Measurements from ENCODE around the gene CHRD.

CHRD gene

GRCh38 chr3:184361932-184362667 is 17.8 kb upstream of the CHRD start:
- peak; percentile 22 to 27 for DNase-seq

DNA sequence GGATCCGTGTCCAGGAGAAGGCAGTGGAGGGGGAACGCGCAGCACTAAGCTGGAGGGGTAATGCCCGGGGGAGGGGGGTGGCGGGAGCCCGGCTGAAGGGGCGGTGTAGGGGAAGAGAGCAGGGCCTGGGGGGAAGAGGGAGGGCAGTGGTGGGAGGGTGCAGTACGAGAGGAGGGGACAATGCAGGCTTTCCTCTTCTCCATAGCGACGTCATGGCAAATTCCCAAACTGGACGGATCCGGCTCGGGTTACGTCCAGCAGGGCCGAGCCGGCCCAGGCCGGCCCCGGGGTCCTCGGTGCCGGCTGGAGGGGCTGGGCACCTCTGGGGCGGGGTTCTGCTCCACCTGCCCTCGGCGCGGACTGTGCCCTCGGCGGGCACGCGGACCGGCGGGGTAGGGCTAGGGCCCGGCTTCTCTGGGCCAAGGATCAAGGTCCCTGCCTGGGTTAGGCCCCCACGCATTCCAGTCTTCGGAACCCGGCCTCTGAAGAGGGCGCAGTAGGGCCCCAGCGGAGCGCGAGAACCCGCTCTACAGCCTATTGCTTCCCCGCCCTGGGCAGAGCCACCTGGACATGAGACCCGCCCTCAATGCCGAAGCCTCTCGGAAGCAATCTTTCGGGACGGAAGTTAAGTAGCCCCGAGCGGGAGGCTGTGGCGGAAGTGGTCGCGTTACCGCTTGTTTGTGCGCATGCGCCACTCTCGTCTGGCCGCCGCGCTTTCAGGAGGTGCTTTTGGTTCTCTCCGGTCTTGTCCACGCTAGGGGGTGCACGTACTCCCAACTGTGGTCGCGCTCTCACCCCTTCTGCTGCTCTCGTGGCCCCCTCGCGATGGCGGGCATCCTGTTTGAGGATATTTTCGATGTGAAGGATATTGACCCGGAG is 16.9 kb upstream of the CHRD start:
- DNase-seq, result peak; percentile 86 to 89

DNA sequence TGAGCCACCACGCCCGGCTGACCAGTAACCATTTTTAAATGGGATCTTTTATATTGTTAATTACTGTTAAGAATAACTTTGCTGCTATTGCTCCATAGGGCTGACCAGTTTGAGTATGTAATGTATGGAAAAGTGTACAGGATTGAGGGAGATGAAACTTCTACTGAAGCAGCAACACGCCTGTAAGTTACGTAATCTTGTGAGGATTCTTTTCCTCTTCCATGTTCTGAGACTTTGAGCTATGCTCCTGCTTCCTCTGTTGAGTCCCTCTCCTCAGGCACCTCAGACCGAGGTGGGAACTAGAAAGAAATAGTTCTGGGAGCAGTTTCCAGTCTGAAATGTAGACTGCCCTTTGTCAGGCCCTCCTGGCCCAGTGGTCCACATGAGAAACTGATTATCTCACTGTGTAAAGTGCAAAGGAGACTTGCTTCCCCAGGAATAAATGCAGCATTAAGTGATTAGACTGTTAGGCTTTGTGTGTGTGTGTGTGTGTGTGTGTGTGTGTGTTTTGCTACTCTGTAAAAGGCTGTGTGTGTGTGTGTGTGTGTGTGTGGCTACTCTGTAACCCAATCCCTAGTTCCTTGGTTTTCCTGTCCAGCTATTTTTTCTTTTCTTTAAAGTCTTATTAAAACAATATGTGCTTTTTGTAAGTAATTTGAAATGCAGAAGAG is 13.1 kb upstream of the CHRD start:
- DNase-seq, result no peak

DNA sequence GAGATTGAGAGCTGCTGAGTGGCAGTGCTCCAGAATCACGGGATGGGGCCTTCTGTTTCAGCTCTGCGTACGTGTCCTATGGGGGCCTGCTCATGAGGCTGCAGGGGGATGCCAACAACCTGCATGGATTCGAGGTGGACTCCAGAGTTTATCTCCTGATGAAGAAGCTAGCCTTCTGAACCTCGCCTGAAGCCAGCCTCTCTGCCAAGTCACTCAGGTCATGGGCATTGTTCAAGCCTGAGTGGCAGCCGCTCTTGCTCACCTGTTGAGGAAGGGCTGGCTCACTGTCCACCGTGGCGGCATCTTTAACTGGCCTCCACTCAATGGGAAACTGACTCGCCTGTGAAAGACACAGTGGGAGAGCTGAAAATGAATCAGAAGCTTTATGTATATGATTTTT is 11.7 kb upstream of the CHRD start:
- no peak for DNase-seq

GRCh38 chr3:184368586-184369183 is 11.2 kb upstream of the CHRD start:
- DNase-seq, result no peak

GRCh38 chr3:184371570-184372018 is 8.3 kb upstream of the CHRD start:
- DNase-seq, result peak; percentile 48 to 52

- no peak for DNase-seq
Measured at GRCh38 chr3:184372296-184372821, 7.5 kb upstream of the CHRD start.

- no peak for DNase-seq
Measured at GRCh38 chr3:184372911-184373310, 6.9 kb upstream of the CHRD start.

DNA sequence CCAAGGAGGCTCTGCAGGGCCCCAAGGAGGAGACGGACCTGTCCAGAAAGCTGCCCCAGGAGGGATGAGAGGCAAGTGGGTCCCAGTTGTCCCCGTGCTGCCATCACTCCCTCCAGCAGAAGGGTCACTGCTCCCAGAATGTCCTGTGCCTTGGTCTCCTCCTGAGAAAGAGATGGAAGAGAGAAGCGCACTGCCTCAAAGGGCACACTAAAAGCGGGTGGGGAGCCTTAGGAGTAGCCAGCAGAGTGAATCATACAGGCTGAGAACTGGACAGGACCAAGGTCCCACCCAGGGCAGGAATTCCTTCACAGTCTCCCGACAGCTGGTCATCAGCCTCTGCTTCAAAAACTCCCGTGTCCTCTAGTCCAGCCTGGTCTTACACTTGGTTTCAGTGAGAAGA is 6.4 kb upstream of the CHRD start:
- DNase-seq, result no peak

- DNase-seq, result no peak
Measured at GRCh38 chr3:184375747-184376461, 4.0 kb upstream of the CHRD start.

DNA sequence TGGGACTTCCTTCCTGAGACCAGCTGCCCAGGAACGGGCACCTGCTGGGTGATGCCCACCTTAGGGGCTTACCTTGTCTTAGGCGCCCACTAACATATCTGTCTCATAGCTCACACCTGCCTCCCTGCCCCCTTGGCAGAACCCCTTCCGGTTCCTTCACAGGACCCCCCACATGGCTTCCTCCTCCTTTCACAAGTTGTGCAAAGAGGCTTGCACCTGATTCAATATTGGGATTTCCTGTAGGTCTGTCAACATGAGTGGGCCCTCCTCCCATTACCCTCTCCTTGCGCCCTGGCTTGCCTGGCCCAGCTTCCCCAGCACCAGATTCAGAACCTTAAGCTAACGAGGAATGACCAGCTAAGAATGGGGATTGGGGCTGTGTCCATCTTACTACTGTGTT is 2.5 kb upstream of the CHRD start:
- DNase-seq, result no peak

GRCh38 chr3:184377882-184378445 is 1.9 kb upstream of the CHRD start, which contains the start of gene THPO:
TSS of gene THPO (minus strand) at chr3:184378207. CDS start at chr3:184376259, 1,948 bp downstream.
- no peak for DNase-seq

- DNase-seq, result no peak
Measured at GRCh38 chr3:184378651-184379357, 1.1 kb upstream of the CHRD start.

- peak in 1 of 2 experiments; percentile 23 for DNase-seq
Measured at GRCh38 chr3:184380185-184380626, 352 bp downstream of the CHRD start.

DNA sequence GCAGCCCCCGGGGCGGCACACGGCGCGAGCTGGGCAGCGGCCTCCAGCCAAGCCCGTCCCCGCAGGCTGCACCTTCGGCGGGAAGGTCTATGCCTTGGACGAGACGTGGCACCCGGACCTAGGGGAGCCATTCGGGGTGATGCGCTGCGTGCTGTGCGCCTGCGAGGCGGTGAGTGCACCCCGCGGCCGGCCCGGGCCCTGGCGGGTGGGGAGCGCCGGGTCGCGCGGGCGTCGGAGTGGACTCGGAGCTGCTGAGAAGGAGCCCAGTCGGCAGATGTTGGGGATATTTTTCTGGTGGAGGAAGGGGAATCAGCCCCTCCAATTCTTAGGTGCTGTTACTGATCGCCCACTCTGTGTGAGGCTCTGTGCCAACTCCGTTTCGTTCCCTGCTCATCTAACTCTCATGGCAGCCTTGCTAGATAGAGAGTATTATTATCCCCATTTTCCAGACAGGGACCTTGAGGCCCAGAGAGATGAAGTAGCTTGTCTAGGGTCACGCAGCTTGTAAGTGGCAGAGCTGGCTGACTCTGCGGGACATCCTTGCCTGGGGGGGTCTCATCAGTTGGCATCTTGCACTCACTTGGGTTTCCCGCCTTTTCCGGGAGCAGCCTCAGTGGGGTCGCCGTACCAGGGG is 890 bp downstream of the CHRD start:
- no peak for DNase-seq

DNA sequence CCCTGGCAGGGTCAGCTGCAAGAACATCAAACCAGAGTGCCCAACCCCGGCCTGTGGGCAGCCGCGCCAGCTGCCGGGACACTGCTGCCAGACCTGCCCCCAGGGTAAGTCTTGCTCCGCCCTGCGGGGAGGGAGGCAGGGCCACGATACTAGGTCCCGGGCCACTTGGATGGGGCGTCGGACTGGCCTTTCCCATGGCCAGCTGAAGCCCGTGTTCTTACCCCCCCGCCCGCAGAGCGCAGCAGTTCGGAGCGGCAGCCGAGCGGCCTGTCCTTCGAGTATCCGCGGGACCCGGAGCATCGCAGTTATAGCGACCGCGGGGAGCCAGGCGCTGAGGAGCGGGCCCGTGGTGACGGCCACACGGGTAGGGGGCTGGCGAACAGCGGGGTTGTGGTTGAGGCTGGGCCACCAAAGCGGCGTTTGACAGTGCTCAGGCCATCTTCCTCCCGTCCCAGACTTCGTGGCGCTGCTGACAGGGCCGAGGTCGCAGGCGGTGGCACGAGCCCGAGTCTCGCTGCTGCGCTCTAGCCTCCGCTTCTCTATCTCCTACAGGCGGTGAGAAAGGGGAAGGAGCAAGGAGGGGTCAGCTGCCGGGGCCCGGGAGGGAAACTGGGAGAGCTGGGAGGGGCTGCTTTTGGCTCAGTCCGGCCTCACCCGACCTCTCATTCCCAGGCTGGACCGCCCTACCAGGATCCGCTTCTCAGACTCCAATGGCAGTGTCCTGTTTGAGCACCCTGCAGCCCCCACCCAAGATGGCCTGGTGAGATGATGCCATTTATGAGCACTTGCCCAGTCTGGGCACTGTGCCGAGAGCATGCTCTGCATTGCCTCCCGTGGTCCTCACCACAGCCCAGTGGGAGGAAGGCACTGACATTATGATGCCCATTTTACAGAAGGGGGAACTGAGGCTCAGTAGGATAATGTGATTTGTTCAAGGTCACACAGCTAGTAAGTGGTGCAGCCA is 1.7 kb downstream of the CHRD start:
- no peak for DNase-seq

DNA sequence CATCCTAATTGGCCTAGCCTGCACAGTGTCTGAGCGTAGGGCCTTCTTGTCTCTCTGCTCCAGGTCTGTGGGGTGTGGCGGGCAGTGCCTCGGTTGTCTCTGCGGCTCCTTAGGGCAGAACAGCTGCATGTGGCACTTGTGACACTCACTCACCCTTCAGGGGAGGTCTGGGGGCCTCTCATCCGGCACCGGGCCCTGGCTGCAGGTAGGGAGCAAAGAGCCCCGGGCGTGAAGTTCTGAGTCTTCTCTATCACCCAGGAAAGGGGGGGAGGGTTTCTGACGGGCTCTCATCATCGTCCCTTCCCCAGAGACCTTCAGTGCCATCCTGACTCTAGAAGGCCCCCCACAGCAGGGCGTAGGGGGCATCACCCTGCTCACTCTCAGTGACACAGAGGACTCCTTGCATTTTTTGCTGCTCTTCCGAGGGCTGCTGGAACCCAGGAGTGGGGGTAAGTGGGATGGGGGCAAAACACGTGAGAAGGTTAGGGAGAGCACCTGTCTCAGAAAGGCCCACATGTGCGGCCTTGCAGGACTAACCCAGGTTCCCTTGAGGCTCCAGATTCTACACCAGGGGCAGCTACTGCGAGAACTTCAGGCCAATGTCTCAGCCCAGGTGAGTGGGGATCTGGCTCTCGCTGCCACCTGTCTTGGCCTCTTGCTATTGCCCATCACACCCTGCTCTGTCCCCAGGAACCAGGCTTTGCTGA is 2.6 kb downstream of the CHRD start:
- DNase-seq, result no peak

DNA sequence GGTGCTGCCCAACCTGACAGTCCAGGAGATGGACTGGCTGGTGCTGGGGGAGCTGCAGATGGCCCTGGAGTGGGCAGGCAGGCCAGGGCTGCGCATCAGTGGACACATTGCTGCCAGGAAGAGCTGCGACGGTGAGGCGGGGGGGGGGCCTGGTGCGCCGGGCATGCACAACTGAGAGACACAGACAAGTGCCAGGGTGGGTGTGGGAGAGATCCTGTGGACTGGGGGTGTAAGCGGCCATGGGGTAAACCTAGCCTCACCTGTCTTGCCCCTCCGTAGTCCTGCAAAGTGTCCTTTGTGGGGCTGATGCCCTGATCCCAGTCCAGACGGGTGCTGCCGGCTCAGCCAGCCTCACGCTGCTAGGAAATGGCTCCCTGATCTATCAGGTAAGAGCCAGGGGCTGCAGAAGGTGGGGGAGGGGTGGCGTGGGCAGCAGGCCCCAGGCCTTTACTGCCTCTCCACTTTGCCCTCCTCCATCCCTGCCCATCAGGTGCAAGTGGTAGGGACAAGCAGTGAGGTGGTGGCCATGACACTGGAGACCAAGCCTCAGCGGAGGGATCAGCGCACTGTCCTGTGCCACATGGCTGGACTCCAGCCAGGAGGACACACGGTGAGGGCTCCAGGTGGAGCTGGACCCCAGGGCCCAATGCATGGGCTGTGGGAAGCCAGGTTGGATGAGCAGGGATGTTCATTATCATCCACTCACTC is 3.3 kb downstream of the CHRD start:
- no peak for DNase-seq
